Fibroblast of peridontal ligament (primary cell): ENCODE results near the gene STX17.
"Not testable (repeated sequence)": the region's sequence is repeated elsewhere in the genome, so short reads cannot be mapped to it uniquely, and the experiment has no call there.

Experiments
- DNase-seq: peaks from one replicate; pipeline ENCODE4 v3.0.0-alpha.2; 2010; ENCODE audit errors: extremely low read depth

The STX17 gene

DNA sequence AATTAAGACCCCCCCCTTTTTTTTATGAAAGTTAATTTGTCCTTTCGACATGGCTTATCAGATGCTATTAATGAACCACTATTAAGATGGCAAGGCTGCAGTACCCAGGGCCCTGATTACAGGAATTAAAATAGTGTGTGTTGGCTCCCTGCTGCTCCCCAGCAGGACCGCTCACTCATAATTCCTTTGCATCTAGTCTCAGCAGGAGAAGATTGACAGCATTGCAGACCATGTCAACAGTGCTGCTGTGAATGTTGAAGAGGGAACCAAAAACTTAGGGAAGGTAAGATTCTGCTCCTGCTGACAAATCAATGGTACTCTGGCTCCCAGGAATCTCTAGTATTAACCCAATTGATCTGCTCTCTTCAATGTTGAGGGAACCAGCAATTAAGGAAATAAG, 61.0 kb downstream of the STX17 start:
- DNase-seq: no peak

GRCh38 chr9:99970481-99970880, 64.0 kb downstream of the STX17 start:
- no peak for DNase-seq

DNA sequence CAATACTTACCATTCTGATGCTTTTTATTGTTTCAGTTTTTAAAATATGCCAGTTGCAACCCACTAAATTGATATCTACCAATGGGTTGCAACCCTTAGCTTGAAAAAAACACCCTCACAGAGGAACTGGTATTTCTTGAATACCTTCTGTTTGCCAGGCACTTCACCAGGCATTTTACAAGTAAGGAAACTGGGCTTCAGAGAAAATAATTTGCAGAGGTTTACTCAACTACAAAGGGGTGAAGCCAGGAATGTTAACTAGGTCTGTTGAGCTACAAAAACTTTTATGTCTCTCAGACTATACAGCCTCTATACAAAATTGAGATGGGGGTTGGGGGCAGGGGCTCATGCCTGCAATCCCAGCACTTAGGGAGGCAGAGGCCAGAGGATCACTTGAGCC, 65.0 kb downstream of the STX17 start:
- no peak for DNase-seq

DNA sequence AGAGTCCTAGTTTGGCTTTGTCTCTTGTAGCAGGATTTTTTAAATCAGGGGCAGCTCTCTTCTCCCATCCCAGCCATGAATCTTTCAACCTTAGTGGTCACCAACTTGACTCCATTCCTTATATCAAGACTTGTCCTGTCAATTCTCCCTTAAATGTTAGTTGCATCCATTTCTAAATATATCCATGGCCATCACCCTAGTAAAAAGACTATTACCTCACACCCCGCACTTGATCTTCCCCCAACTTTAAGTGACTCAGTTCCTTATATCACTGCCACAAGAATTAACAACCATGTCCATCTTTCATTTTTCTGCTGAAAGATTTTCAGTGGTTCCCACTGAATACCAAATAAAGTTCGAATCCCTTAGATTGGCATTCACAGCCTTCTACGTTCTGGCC, 67.0 kb downstream of the STX17 start:
- no peak for DNase-seq

DNA sequence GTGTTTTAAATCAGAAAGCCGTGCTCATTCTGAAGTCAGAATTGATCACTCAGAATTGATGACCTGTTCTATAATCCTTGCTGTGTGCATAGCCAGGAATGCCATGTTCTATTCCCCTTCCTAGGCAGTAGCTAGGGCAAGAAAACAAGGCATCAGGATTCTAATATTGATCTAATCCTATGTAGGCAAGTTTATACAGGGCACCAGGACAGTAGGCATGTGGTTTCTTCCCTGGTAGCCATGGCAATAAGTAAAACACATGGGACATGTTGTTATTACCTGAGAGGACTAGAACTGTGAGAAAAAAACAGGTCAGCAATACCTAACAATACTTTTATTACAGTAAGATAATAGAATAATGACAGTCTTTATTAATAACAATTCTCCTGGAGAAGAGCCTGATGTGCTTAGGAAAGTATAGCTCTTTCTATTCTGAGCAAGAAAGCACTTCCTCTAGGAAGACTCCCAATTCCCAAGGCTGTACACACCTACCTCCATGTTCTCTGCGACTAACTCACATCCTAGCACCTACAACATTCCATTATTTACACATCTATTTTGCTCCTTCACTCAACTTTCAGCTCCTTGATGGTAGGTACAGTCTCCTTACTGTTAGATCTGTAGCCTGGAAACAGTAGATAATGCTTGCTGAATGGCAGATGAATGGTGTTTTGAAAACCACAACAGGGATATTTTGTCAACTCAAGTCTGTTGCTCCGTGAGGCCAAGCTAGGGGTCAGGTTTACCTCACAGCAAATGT, 70.8 kb downstream of the STX17 start:
- DNase-seq: no peak

- DNase-seq: no peak
Observed at GRCh38 chr9:99978221-99978620, 71.8 kb downstream of the STX17 start.

DNA sequence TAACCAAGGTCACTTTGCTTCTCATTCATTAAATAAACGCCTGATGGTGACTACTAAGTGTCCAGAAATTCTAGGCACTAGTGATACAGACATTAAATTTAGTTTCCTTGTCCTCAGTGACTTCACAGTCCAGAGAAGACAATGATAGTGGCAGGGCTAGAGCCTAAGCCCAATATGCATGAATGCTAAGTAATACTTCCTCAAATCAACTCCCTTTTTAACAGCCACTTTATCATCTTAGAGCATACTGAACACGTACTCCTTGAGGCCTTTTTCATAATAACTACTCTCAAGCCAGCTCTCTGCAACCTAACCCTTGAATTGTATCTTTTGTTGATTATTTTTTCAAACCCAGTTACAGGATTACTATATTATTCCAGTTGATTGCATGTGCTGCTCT, 74.1 kb downstream of the STX17 start:
- DNase-seq: no peak

GRCh38 chr9:99986642-99987041, 80.2 kb downstream of the STX17 start:
- DNase-seq: no peak

GRCh38 chr9:99990508-99990907, 84.1 kb downstream of the STX17 start:
- DNase-seq: not testable (repeated sequence)

- DNase-seq: no peak
Observed at GRCh38 chr9:99998266-99998665, 91.8 kb downstream of the STX17 start.

DNA sequence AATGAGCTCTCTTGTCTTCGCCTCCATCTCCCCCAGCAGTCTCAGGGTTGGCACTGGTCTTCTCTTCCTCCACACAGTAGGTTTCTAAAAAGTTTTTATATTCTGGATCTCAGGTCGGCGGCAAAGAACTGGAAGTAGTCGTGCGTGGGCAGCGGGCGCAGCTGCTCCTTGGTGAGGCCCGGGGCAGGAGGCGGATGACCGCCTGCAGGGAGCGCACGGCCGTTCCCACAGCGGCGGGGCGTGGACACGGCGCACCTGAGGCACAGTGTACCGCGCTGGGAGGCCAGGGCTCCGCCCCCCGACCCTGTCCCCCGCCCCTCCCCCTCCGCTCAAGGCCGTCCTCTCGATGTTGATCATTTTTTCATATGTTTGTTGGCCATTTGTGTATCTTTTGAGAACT, 92.4 kb downstream of the STX17 start:
- no peak for DNase-seq

- DNase-seq: no peak
Observed at GRCh38 chr9:99999797-100000196, 93.3 kb downstream of the STX17 start.

DNA sequence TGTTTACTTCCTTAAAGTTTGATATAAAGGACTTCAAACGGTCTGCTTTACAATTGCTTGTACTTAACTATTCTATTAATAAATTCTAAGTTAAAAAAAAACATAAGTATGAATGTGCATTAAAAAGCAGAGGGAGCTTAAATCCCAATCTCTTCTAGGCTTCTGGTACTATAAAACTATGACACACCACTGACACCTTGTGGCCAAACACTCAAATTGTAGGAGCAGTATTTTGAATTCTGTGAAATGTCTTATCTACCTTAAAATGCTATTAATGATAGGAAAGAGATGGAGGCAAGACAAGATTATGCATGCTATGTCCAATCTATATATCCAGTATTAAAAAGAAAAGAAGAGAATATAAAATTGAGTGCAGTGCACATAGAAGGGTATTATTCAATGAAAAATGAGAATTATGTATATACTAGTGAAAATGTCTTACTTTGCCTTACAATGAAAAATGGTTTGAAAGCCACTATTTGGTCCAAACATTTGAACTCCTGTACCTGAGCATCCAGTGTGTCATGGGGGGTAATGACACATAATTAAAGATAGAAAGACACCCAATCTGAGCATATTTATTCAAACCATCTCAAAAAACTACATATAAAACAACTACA, 104.7 kb downstream of the STX17 start:
- peak; percentile 63 for DNase-seq

DNA sequence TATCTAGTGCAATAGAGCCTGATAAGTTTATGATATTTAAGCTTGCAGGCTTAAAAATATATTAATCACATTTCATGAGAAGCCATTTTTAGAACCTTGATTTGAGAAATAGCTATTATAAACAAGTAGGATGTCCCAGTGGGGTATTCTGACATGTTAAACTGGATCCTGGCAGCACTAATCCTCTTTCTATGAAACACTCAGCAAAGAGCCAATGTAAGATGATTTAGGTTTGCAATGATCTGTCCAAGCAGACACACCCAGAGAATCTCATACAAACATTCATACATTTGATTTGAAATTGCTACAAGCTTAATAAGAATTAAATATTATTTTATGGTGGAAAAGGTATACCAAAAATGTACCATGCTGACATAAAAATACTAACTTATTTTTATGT, 105.8 kb downstream of the STX17 start:
- DNase-seq: no peak

DNA sequence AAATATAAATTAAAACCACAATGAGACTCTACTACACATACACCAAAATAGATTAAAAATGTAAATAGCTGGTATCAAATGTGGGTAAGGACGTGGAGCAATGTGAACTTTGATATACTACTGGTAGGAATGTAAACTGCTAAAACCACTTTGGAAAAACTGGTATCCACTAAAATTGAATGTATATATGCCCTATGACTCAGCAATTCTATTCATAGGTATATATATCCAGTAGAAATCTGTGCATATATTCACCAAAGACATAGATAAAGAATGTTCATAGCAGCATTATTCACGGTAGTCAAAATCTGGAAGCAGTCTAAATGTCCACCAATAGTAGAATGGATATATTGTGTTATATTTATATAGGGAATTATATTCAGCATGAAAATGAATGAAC, 107.1 kb downstream of the STX17 start:
- no peak for DNase-seq

GRCh38 chr9:100014846-100015245, 108.4 kb downstream of the STX17 start:
- DNase-seq: no peak

DNA sequence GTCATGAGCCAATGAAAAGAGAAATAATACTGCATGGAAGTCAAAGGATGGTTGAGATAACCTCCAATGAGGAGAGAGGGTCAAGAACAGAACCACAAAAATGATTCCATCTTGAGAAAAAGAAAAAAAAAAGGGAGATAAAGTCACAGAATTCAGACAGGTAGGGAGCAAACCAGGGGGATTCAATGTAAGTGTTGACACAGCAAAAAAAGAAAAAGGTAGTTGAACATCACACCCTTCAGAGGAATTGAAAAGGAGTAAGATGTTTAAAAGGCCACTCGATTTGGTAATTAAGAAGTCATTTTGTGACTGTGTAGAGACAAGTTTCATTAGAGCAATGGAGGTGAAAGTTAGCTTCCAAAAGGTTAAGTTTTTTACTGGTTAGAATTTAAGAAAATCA, 113.1 kb downstream of the STX17 start:
- no peak for DNase-seq
